Vagina (tissue), 2 donors: Measurements from ENCODE around the gene DCBLD2. TPM values are rescaled to one million over a fixed set of nuclear protein-coding genes. Genes with fewer than 3 reads are reported as not detected.

ENCODE experiments used
- DNase-seq, 2 donors: peaks; one replicate each; pipeline ENCODE4 v3.0.0-alpha.2; 2017; ENCODE audit errors: extremely low spot score in 2 of 2
- H3K27ac ChIP-seq: fragments of 200-600 bp; sonication (generic); one replicate; pipeline ENCODE4 v1.5.1; 2019
- H3K27me3 ChIP-seq: fragments of 200-600 bp; sonication (generic); one replicate; pipeline ENCODE4 v1.5.1; 2019
- H3K36me3 ChIP-seq, 2 donors: fragments of 200-600 bp; sonication (generic); one replicate each; pipeline ENCODE4 v1.5.1; 2017 to 2019
- H3K4me1 ChIP-seq: fragments of 200-600 bp; sonication (generic); one replicate; pipeline ENCODE4 v1.5.1; 2019
- H3K4me3 ChIP-seq, 2 donors: fragments of 200-600 bp; sonication (generic); 1 replicate in 1 of 2; 2 replicates in 1 of 2; pipeline ENCODE4 v1.5.1; 2016 to 2019
- H3K9me3 ChIP-seq: fragments of 200-600 bp; sonication (generic); one replicate; pipeline ENCODE4 v1.5.1; 2019
- CTCF ChIP-seq, 3 experiments: fragments of 450-650 bp in 2 of 3; fragments of 200-600 bp in 1 of 3; sonication (generic) in 1 of 3; IDR thresholded peaks; one replicate each; pipeline ENCODE4 v1.5.1; 2017 to 2019; ENCODE audit warnings: antibody characterized with exemption in 3 of 3, mild to moderate bottlenecking in 2 of 3, moderate library complexity in 2 of 3
- POLR2A ChIP-seq, 2 donors: fragments of 450-650 bp; IDR thresholded peaks; one replicate each; pipeline ENCODE4 v1.6.1; 2017; ENCODE audit warnings: antibody characterized with exemption in 2 of 2, mild to moderate bottlenecking in 2 of 2, moderate library complexity in 2 of 2
- POLR2AphosphoS5 ChIP-seq, 2 donors: sonication (generic); formaldehyde crosslinking; IDR thresholded peaks; one replicate each; pipeline ENCODE4 v1.9.0; 2017; ENCODE audit warnings: antibody characterized with exemption in 2 of 2, mild to moderate bottlenecking in 2 of 2, low read depth in 1 of 2; ENCODE audit not compliant: insufficient read depth in 1 of 2
- intact Hi-C: fragments of 100-400 bp; cut with DNase I; formaldehyde crosslinking; loops from one replicate; pipeline ENCODE4 v1.15.1; 2023
- total RNA-seq: library from RNA; depleted of rRNA; stranded (reverse); fragments of >200 nt; gene quantifications from one replicate; pipeline ENCODE4 v1.2.3, GENCODE V29; 2016

Gene DCBLD2
- total RNA-seq, 1 donor from 2014 or later: 36.1 TPM

- no peaks in the 10 kb centered on the region for H3K9me3 ChIP-seq
- H3K36me3 ChIP-seq: peaks cover 0 to 14% of the 10 kb centered on the region in 2 donors
- TF ChIP-seq POLR2AphosphoS5 (IDR thresholded peaks at IDR 0.05; ENCODE audit: insufficient read depth in 1 of 2, low read depth in 1 of 2) (no peak), POLR2A (IDR thresholded peaks at IDR 0.05) (no peak), CTCF (IDR thresholded peaks at IDR 0.05) (no peak)
- H3K4me3 ChIP-seq: no peak overlapping the region
- DNase-seq: no peak
- intact Hi-C loops: no loop called here
- no peaks in the 10 kb centered on the region for H3K4me1 ChIP-seq
- H3K27ac ChIP-seq: no peak overlapping the region
- no peaks in the 10 kb centered on the region for H3K27me3 ChIP-seq
Measured at GRCh38 chr3:98809557-98809956, 91.9 kb downstream of the DCBLD2 start.

GRCh38 chr3:98808071-98808470 lies 93.4 kb downstream of the DCBLD2 start:
- DNase-seq: no peak
- Histone ChIP-seq H3K36me3 (peaks cover 0 to 14% of the 10 kb centered on the region in 2 donors), H3K9me3 (no peaks in the 10 kb centered on the region), H3K27ac (no peak overlapping the region), H3K4me1 (no peaks in the 10 kb centered on the region), H3K27me3 (no peaks in the 10 kb centered on the region), H3K4me3 (no peak overlapping the region)
- no peak for TF ChIP-seq CTCF (IDR thresholded peaks at IDR 0.05)
- TF ChIP-seq POLR2AphosphoS5 (IDR thresholded peaks at IDR 0.05; ENCODE audit: insufficient read depth in 1 of 2, low read depth in 1 of 2): no peak
- no peak for TF ChIP-seq POLR2A (IDR thresholded peaks at IDR 0.05)
- intact Hi-C loops: no loop called here

GRCh38 chr3:98807561-98807960 lies 93.9 kb downstream of the DCBLD2 start:
- Histone ChIP-seq H3K9me3 (no peaks in the 10 kb centered on the region), H3K4me3 (no peak overlapping the region), H3K27ac (no peak overlapping the region), H3K36me3 (peaks cover 0 to 14% of the 10 kb centered on the region in 2 donors), H3K4me1 (no peaks in the 10 kb centered on the region), H3K27me3 (no peaks in the 10 kb centered on the region)
- intact Hi-C loops: no loop called here
- TF ChIP-seq POLR2AphosphoS5 (IDR thresholded peaks at IDR 0.05; ENCODE audit: insufficient read depth in 1 of 2, low read depth in 1 of 2): no peak
- TF ChIP-seq POLR2A (IDR thresholded peaks at IDR 0.05): no peak
- no peak for TF ChIP-seq CTCF (IDR thresholded peaks at IDR 0.05)
- no peak for DNase-seq

- no peaks in the 10 kb centered on the region for H3K9me3 ChIP-seq
- DNase-seq: no peak
- peaks cover 0 to 14% of the 10 kb centered on the region in 2 donors for H3K36me3 ChIP-seq
- no peak overlapping the region for H3K27ac ChIP-seq
- intact Hi-C loops: no loop called here
- H3K4me1 ChIP-seq: no peaks in the 10 kb centered on the region
- no peak overlapping the region for H3K4me3 ChIP-seq
- no peaks in the 10 kb centered on the region for H3K27me3 ChIP-seq
- TF ChIP-seq CTCF (IDR thresholded peaks at IDR 0.05): no peak
- TF ChIP-seq POLR2AphosphoS5 (IDR thresholded peaks at IDR 0.05; ENCODE audit: insufficient read depth in 1 of 2, low read depth in 1 of 2): no peak
- no peak for TF ChIP-seq POLR2A (IDR thresholded peaks at IDR 0.05)
Measured at GRCh38 chr3:98807011-98807410, 94.5 kb downstream of the DCBLD2 start.

- peaks cover 0 to 14% of the 10 kb centered on the region in 2 donors for H3K36me3 ChIP-seq
Measured at GRCh38 chr3:98806521-98806920, 95.0 kb downstream of the DCBLD2 start.

More at GRCh38 chr3:98806521-98806920, 95.0 kb downstream of the DCBLD2 start:
- no peaks in the 10 kb centered on the region for H3K9me3 ChIP-seq
- no peak for TF ChIP-seq CTCF (IDR thresholded peaks at IDR 0.05)
- no peak for TF ChIP-seq POLR2AphosphoS5 (IDR thresholded peaks at IDR 0.05; ENCODE audit: insufficient read depth in 1 of 2, low read depth in 1 of 2)
- TF ChIP-seq POLR2A (IDR thresholded peaks at IDR 0.05): no peak
- intact Hi-C loops: no loop called here
- H3K4me3 ChIP-seq: no peak overlapping the region
- no peaks in the 10 kb centered on the region for H3K4me1 ChIP-seq
- DNase-seq: no peak
- no peak overlapping the region for H3K27ac ChIP-seq
- H3K27me3 ChIP-seq: no peaks in the 10 kb centered on the region
